Sigmoid colon (tissue), 7 donors: ENCODE results near the gene KATNAL1. TPM values are rescaled to one million over a fixed set of nuclear protein-coding genes. Genes with fewer than 3 reads are reported as not detected.
"Not testable (repeated sequence)": the region's sequence is repeated elsewhere in the genome, so short reads cannot be mapped to it uniquely, and the experiment has no call there.

Source experiments
- DNase-seq: peaks from one replicate; pipeline ENCODE4 v3.0.0-alpha.2; 2019
- H3K27ac ChIP-seq, 4 donors: fragments of 200-600 bp; sonication (generic); one replicate each; pipeline ENCODE4 v1.5.1; 2016 to 2019; ENCODE audit warnings: mild to moderate bottlenecking in 1 of 4
- H3K27me3 ChIP-seq, 3 donors: fragments of 200-600 bp; sonication (generic); one replicate each; pipeline ENCODE4 v1.5.1; 2019; ENCODE audit warnings: mild to moderate bottlenecking in 1 of 3
- H3K36me3 ChIP-seq, 4 donors: fragments of 200-600 bp; sonication (generic); one replicate each; pipeline ENCODE4 v1.5.1; 2016 to 2019
- H3K4me1 ChIP-seq, 4 donors: fragments of 200-600 bp; sonication (generic); one replicate each; pipeline ENCODE4 v1.5.1; 2017 to 2019
- H3K4me3 ChIP-seq, 4 donors: fragments of 200-600 bp; sonication (generic); one replicate each; pipeline ENCODE4 v1.5.1; 2017 to 2019; ENCODE audit warnings: mild to moderate bottlenecking in 2 of 4, moderate library complexity in 1 of 4
- H3K9me3 ChIP-seq, 4 donors: fragments of 200-600 bp in 3 of 4; sonication (generic) in 3 of 4; one replicate each; pipeline versions ENCODE4 v1.5.1 to v1.6.1; 2013 to 2019
- CTCF ChIP-seq, 4 experiments: fragments of 450-650 bp in 3 of 4; fragments of 200-600 bp in 1 of 4; IDR thresholded peaks; one replicate each; pipeline ENCODE4 v1.5.1; 2016 to 2019; ENCODE audit warnings: antibody characterized with exemption in 4 of 4, mild to moderate bottlenecking in 3 of 4, moderate library complexity in 2 of 4
- EP300 ChIP-seq, 4 donors: sonication (generic); formaldehyde crosslinking; IDR thresholded peaks; one replicate each; pipeline ENCODE4 v1.6.1; 2017; ENCODE audit warnings: antibody characterized with exemption in 4 of 4
- POLR2A ChIP-seq, 2 donors: fragments of 450-650 bp; IDR thresholded peaks; one replicate each; pipeline ENCODE4 v1.6.1; 2016; ENCODE audit warnings: antibody characterized with exemption in 2 of 2, mild to moderate bottlenecking in 2 of 2, moderate library complexity in 2 of 2
- POLR2AphosphoS5 ChIP-seq, 4 donors: sonication (generic); formaldehyde crosslinking; IDR thresholded peaks; one replicate each; pipeline ENCODE4 v1.6.1; 2017; ENCODE audit warnings: antibody characterized with exemption in 4 of 4
- WGBS, 2 donors: extraction: QIAGEN DNeasy Blood & Tissue Kit; methylation state at CpG; one replicate each; pipeline ENCODE4 v1.1.7; 2013; 5-methylcytosine and 5-hydroxymethylcytosine counted together
- intact Hi-C: fragments of 100-400 bp; cut with DNase I; formaldehyde crosslinking; loops from one replicate; pipeline ENCODE4 v1.15.1; 2023
- polyA plus RNA-seq, 3 donors: library from polyadenylated mRNA; stranded (reverse); fragments of 200-250 nt; gene quantifications; one replicate each; pipeline ENCODE4 v1.2.3, GENCODE V29; 2013
- total RNA-seq, 4 donors: library from RNA; depleted of rRNA; stranded (reverse); fragments of >200 nt; gene quantifications; one replicate each; pipeline ENCODE4 v1.1.0, GENCODE V29; 2016
- donor health status: healthy with polysubstance abuse.
- donor health status: Bipolar disorder and iron deficiency.
- donor health status: healthy.

The KATNAL1 gene
- total and polyA plus RNA-seq, 7 donors: 0.92 to 51.2 (median 31.9) TPM

GRCh38 chr13:30290812-30291436 is 16.4 kb downstream of the KATNAL1 start:
- Histone ChIP-seq H3K4me1 (peaks cover 2 to 75% (median 44%) of the 10 kb centered on the region in 4 donors), H3K27me3 (no peaks in the 10 kb centered on the region), H3K9me3 (no peaks in the 10 kb centered on the region), H3K4me3 (no peak overlapping the region), H3K36me3 (no peaks in the 10 kb centered on the region), H3K27ac (no peak overlapping the region)
- intact Hi-C loops: no loop called here
- WGBS, 2 donors: 82 to 92% methylated on average over 4 of the region's 4 CpGs
- no peak for TF ChIP-seq POLR2A (IDR thresholded peaks at IDR 0.05)
- no peak for TF ChIP-seq POLR2AphosphoS5 (IDR thresholded peaks at IDR 0.05)
- TF ChIP-seq CTCF (IDR thresholded peaks at IDR 0.05): no peak
- TF ChIP-seq EP300 (IDR thresholded peaks at IDR 0.05): no peak
- no peak for DNase-seq

GRCh38 chr13:30289533-30289932 is 17.8 kb downstream of the KATNAL1 start:
- no peaks in the 10 kb centered on the region for H3K27me3 ChIP-seq
- no peak overlapping the region for H3K4me3 ChIP-seq
- peaks cover 2 to 71% (median 40%) of the 10 kb centered on the region in 4 donors for H3K4me1 ChIP-seq
- no peak overlapping the region for H3K27ac ChIP-seq
- DNase-seq: no peak
- H3K9me3 ChIP-seq: no peaks in the 10 kb centered on the region
- TF ChIP-seq POLR2AphosphoS5 (IDR thresholded peaks at IDR 0.05) (no peak), POLR2A (IDR thresholded peaks at IDR 0.05) (no peak), EP300 (IDR thresholded peaks at IDR 0.05) (no peak), CTCF (IDR thresholded peaks at IDR 0.05) (no peak)
- no peaks in the 10 kb centered on the region for H3K36me3 ChIP-seq
- intact Hi-C loops: no loop called here

GRCh38 chr13:30286059-30286458 is 21.3 kb downstream of the KATNAL1 start:
- peaks cover 2 to 48% (median 28%) of the 10 kb centered on the region in 4 donors for H3K4me1 ChIP-seq
- DNase-seq, H3K9me3 ChIP-seq, H3K27ac ChIP-seq, intact Hi-C loops, H3K27me3 ChIP-seq, H3K4me3 ChIP-seq: not testable (repeated sequence)
- WGBS, 2 donors: 94 to 96% methylated on average over 2 of the region's 2 CpGs
- H3K36me3 ChIP-seq: peaks cover 0 to 15% (median 0%) of the 10 kb centered on the region in 4 donors

GRCh38 chr13:30276178-30276577 is 31.2 kb downstream of the KATNAL1 start:
- Histone ChIP-seq H3K27me3 (no peaks in the 10 kb centered on the region), H3K4me3 (no peak overlapping the region), H3K36me3 (peaks cover 0 to 13% (median 6%) of the 10 kb centered on the region in 4 donors), H3K27ac (no peak overlapping the region), H3K9me3 (peaks cover 0 to 3% (median 0%) of the 10 kb centered on the region in 4 donors), H3K4me1 (peaks cover 0 to 6% (median 0%) of the 10 kb centered on the region in 4 donors)
- no peak for DNase-seq
- WGBS, 2 donors: 45 to 88% methylated on average over 1 of the region's 1 CpG
- intact Hi-C loops: no loop called here
- no peak for TF ChIP-seq EP300 (IDR thresholded peaks at IDR 0.05)
- no peak for TF ChIP-seq CTCF (IDR thresholded peaks at IDR 0.05)
- TF ChIP-seq POLR2A (IDR thresholded peaks at IDR 0.05): no peak
- TF ChIP-seq POLR2AphosphoS5 (IDR thresholded peaks at IDR 0.05): no peak

- peaks cover 0 to 6% (median 0%) of the 10 kb centered on the region in 4 donors for H3K4me1 ChIP-seq
Observed at GRCh38 chr13:30274083-30274482, 33.3 kb downstream of the KATNAL1 start.

GRCh38 chr13:30270035-30270434 is 37.3 kb downstream of the KATNAL1 start:
- H3K27ac ChIP-seq, DNase-seq, intact Hi-C loops, H3K4me3 ChIP-seq, H3K9me3 ChIP-seq, H3K27me3 ChIP-seq, H3K36me3 ChIP-seq, H3K4me1 ChIP-seq: not testable (repeated sequence)
- 94 to 97% methylated on average over 29 to 30 of the region's 31 CpGs for WGBS, 2 donors

More at GRCh38 chr13:30274083-30274482, 33.3 kb downstream of the KATNAL1 start:
- intact Hi-C loops: no loop called here
- no peak overlapping the region for H3K27ac ChIP-seq
- H3K9me3 ChIP-seq: peaks cover 0 to 3% (median 0%) of the 10 kb centered on the region in 4 donors
- peaks cover 0 to 7% (median 2%) of the 10 kb centered on the region in 4 donors for H3K36me3 ChIP-seq
- DNase-seq: no peak
- no peak overlapping the region for H3K4me3 ChIP-seq
- no peaks in the 10 kb centered on the region for H3K27me3 ChIP-seq
- TF ChIP-seq CTCF (IDR thresholded peaks at IDR 0.05) (no peak), POLR2AphosphoS5 (IDR thresholded peaks at IDR 0.05) (no peak), EP300 (IDR thresholded peaks at IDR 0.05) (no peak), POLR2A (IDR thresholded peaks at IDR 0.05) (no peak)
